Testis (tissue), 2 donors: ENCODE measurements around the gene ERAP2.

Experiments used
- CTCF ChIP-seq, 3 experiments: fragments of 450-650 bp in 2 of 3; fragments of 200-600 bp in 1 of 3; sonication (generic) in 1 of 3; IDR thresholded peaks; one replicate each; pipeline ENCODE4 v1.5.1; 2016 to 2019; ENCODE audit warnings: antibody characterized with exemption in 3 of 3, mild to moderate bottlenecking in 2 of 3, moderate library complexity in 1 of 3
- POLR2A ChIP-seq: fragments of 450-650 bp; IDR thresholded peaks from one replicate; pipeline ENCODE4 v1.6.1; 2017; ENCODE audit warnings: antibody characterized with exemption, mild to moderate bottlenecking, moderate library complexity

- TF ChIP-seq CTCF (IDR thresholded peaks at IDR 0.05) (no peak), POLR2A (no peak)
These were observed 67.5 kb downstream of the ERAP2 start for GRCh38 chr5:96943799-96944198.
